Loucy (cell line): ENCODE measurements around the gene ACTR10.

Source experiments
- CTCF ChIP-seq: fragments of 200-600 bp; sonication (generic); conservative IDR thresholded peaks from 2 replicates; pipeline ENCODE4 v1.5.1; 2014; ENCODE audit warnings: mild to moderate bottlenecking, antibody characterized with exemption, low read length
- EZH2phosphoT487 ChIP-seq: fragments of 200-600 bp; IDR thresholded peaks from 2 replicates; pipeline ENCODE4 v1.6.1; 2018; ENCODE audit warnings: antibody characterized with exemption, mild to moderate bottlenecking, moderate library complexity, borderline replicate concordance

- TF ChIP-seq CTCF (no peak), EZH2phosphoT487 (no peak)
Observed at GRCh38 chr14:58167057-58167456, 32.9 kb upstream of the ACTR10 start.
